Osteocyte (in vitro differentiated cells): Measurements from ENCODE around the gene WNK2. TPM values are rescaled to one million over a fixed set of nuclear protein-coding genes. Genes with fewer than 3 reads are reported as not detected.

Experiments
- DNase-seq: peaks from one replicate; pipeline ENCODE4 v3.0.0; 2021; ENCODE audit warnings: mixed read lengths; ENCODE audit not compliant: unreplicated experiment; ENCODE audit errors: extremely low spot score
- H3K27ac Mint-ChIP-seq: one replicate; pipeline ENCODE4 v1.8.0; 2021; ENCODE audit warnings: mild to moderate bottlenecking, mixed read lengths; ENCODE audit not compliant: unreplicated experiment
- H3K27me3 Mint-ChIP-seq: one replicate; pipeline ENCODE4 v1.8.0; 2021; ENCODE audit warnings: mixed read lengths; ENCODE audit not compliant: unreplicated experiment
- H3K36me3 Mint-ChIP-seq: one replicate; pipeline ENCODE4 v1.8.0; 2021; ENCODE audit warnings: mixed read lengths; ENCODE audit not compliant: unreplicated experiment
- H3K4me1 Mint-ChIP-seq: one replicate; pipeline ENCODE4 v1.8.0; 2021; ENCODE audit warnings: mixed read lengths; ENCODE audit not compliant: unreplicated experiment
- H3K4me3 Mint-ChIP-seq: one replicate; pipeline ENCODE4 v1.8.0; 2021; ENCODE audit warnings: mild to moderate bottlenecking, moderate library complexity, mixed read lengths; ENCODE audit not compliant: unreplicated experiment
- H3K9me3 Mint-ChIP-seq: one replicate; pipeline ENCODE4 v1.8.0; 2021; ENCODE audit warnings: mixed read lengths; ENCODE audit not compliant: unreplicated experiment
- CTCF ChIP-seq: fragments of 200-600 bp; sonication (generic); IDR thresholded peaks from 2 replicates; pipeline ENCODE4 v1.5.0; 2021; ENCODE audit warnings: antibody characterized with exemption, mild to moderate bottlenecking, moderate library complexity
- total RNA-seq: library from RNA; stranded (reverse); gene quantifications from 2 replicates; pipeline ENCODE4 v1.2.1, GENCODE V29; 2021

WNK2 gene
- total RNA-seq, 1 donor from 2014 or later = not detected

DNA sequence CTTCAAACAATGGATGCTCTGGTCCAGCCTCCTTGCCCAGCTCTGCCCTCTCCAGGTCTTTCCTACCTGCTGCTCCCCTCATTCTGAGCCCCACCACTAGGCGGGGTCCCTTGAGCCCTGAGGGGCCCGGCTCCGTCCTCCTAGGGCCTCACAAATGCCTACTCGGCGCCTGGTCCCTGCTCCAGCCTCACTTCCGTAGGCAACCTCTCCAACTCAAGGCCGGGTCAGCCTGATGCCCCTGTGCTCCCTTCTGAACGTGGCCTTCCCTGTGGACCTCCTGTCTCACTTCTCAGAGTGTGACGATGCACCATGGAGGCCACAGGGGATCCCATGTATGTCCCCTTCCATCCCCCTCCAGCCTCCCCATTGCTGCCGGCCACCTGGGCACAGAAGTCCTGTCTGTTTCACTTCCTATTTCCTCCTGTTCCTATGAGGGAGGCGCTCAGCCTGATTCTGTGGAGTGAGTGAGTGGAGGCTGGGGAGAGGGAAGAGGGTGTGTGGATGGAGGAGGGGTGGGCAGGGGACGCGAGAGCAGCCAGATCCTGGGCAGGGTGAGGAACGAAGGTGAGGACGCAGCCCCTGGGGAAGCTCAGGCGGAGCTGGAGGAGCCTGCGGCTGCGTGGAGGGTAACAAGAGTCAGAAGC is 140.4 kb downstream of the WNK2 start:
- peaks cover 3% of the 10 kb centered on the region for H3K27me3 Mint-ChIP-seq
- H3K4me1 Mint-ChIP-seq = no peaks in the 10 kb centered on the region
- H3K4me3 Mint-ChIP-seq = no peak overlapping the region
- no peak for TF ChIP-seq CTCF
- no peak overlapping the region for H3K27ac Mint-ChIP-seq
- DNase-seq = peak; percentile 83
- no peaks in the 10 kb centered on the region for H3K36me3 Mint-ChIP-seq
- no peaks in the 10 kb centered on the region for H3K9me3 Mint-ChIP-seq

GRCh38 chr9:93325307-93326035 is 141.5 kb downstream of the WNK2 start:
- H3K4me1 Mint-ChIP-seq = no peaks in the 10 kb centered on the region
- no peaks in the 10 kb centered on the region for H3K9me3 Mint-ChIP-seq
- TF ChIP-seq CTCF = no peak
- DNase-seq = peak; percentile 78
- H3K27ac Mint-ChIP-seq = no peak overlapping the region
- H3K4me3 Mint-ChIP-seq = no peak overlapping the region
- peaks cover 3% of the 10 kb centered on the region for H3K27me3 Mint-ChIP-seq
- no peaks in the 10 kb centered on the region for H3K36me3 Mint-ChIP-seq

GRCh38 chr9:93326056-93326455 is 142.1 kb downstream of the WNK2 start:
- Mint-ChIP-seq H3K4me1 (no peaks in the 10 kb centered on the region), H3K4me3 (no peak overlapping the region), H3K27ac (no peak overlapping the region), H3K36me3 (no peaks in the 10 kb centered on the region), H3K9me3 (no peaks in the 10 kb centered on the region), H3K27me3 (peaks cover 3% of the 10 kb centered on the region)
- no peak for TF ChIP-seq CTCF
- no peak for DNase-seq

DNA sequence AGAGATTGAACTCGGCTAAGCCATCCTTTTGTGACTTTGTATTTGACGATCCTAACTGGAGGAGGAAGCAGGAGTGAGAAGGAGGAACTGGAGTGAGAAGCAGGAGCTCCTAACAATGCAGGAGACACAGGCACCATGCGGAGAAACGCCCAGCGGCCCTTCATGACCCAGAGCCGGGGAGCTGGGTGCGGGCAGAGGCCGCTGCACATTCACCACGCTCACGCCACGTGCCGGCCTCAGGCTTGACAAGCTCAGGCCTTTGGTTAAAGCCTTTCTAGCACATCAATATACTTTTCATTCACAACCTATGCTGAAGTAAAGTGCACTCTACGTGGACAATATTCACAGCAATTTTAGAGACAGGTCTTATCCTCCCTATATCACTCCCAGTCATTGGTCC is 142.7 kb downstream of the WNK2 start:
- H3K36me3 Mint-ChIP-seq = no peaks in the 10 kb centered on the region
- TF ChIP-seq CTCF = no peak
- peaks cover 3% of the 10 kb centered on the region for H3K27me3 Mint-ChIP-seq
- no peak overlapping the region for H3K4me3 Mint-ChIP-seq
- H3K27ac Mint-ChIP-seq = no peak overlapping the region
- H3K9me3 Mint-ChIP-seq = no peaks in the 10 kb centered on the region
- H3K4me1 Mint-ChIP-seq = no peaks in the 10 kb centered on the region
- peak; percentile 46 for DNase-seq

- H3K9me3 Mint-ChIP-seq = no peaks in the 10 kb centered on the region
- TF ChIP-seq CTCF = no peak
- H3K27me3 Mint-ChIP-seq = peaks cover 14% of the 10 kb centered on the region
- no peaks in the 10 kb centered on the region for H3K4me1 Mint-ChIP-seq
- DNase-seq = no peak
- no peaks in the 10 kb centered on the region for H3K36me3 Mint-ChIP-seq
- no peak overlapping the region for H3K4me3 Mint-ChIP-seq
- H3K27ac Mint-ChIP-seq = no peak overlapping the region
Observed at GRCh38 chr9:93329629-93330280, 145.8 kb downstream of the WNK2 start.
